HEK293 (cell line): ENCODE results near the gene PNMA1.

Experiments used
- BCL6B ChIP-seq: fragments of 450-650 bp; formaldehyde crosslinking; IDR thresholded peaks from 2 replicates; pipeline ENCODE4 v1.5.1; 2017; ENCODE audit warnings: missing biosample characterization, missing genetic modification characterization
- CTCF ChIP-seq: fragments of 450-650 bp; formaldehyde crosslinking; IDR thresholded peaks from 2 replicates; pipeline ENCODE4 v1.5.1; 2016; ENCODE audit warnings: missing biosample characterization, missing genetic modification characterization
- GLIS2 ChIP-seq: fragments of 450-650 bp; formaldehyde crosslinking; IDR thresholded peaks from 2 replicates; pipeline ENCODE4 v1.5.1; 2016; ENCODE audit warnings: missing biosample characterization, missing genetic modification characterization
- RBAK ChIP-seq: fragments of 450-650 bp; formaldehyde crosslinking; IDR thresholded peaks from 2 replicates; pipeline ENCODE4 v1.5.1; 2016; ENCODE audit warnings: missing biosample characterization, missing genetic modification characterization
- SETDB1 ChIP-seq: IDR thresholded peaks from one replicate; pipeline ENCODE4 v1.6.1; 2017; ENCODE audit warnings: mild to moderate bottlenecking, low read length, moderate library complexity, mixed read lengths; ENCODE audit not compliant: insufficient read length
- SP3 ChIP-seq: fragments of 450-650 bp; formaldehyde crosslinking; IDR thresholded peaks from 2 replicates; pipeline ENCODE4 v1.5.1; 2016; ENCODE audit warnings: missing biosample characterization, missing genetic modification characterization
- ZNF121 ChIP-seq: fragments of 450-650 bp; formaldehyde crosslinking; IDR thresholded peaks from 2 replicates; pipeline ENCODE4 v1.5.1; 2016; ENCODE audit warnings: missing biosample characterization, missing genetic modification characterization
- ZNF416 ChIP-seq: fragments of 450-650 bp; formaldehyde crosslinking; IDR thresholded peaks from 2 replicates; pipeline ENCODE4 v1.5.1; 2016; ENCODE audit warnings: missing biosample characterization, missing genetic modification characterization
- ZNF558 ChIP-seq: fragments of 450-650 bp; formaldehyde crosslinking; IDR thresholded peaks from 2 replicates; pipeline ENCODE4 v1.5.1; 2016; ENCODE audit warnings: missing biosample characterization, missing genetic modification characterization
- ZNF677 ChIP-seq: fragments of 450-650 bp; IDR thresholded peaks from 2 replicates; pipeline ENCODE4 v1.5.0; 2018; ENCODE audit warnings: missing biosample characterization, mild to moderate bottlenecking, missing genetic modification characterization, moderate library complexity

- TF ChIP-seq BCL6B (tag by site-specific recombination) = no peak
- no peak for TF ChIP-seq CTCF (tag by site-specific recombination)
- no peak for TF ChIP-seq ZNF677 (tag by site-specific recombination)
- no peak for TF ChIP-seq ZNF558 (tag by site-specific recombination)
- TF ChIP-seq ZNF121 (tag by site-specific recombination) = no peak
- TF ChIP-seq SETDB1 = no peak
- no peak for TF ChIP-seq ZNF416 (tag by site-specific recombination)
- TF ChIP-seq GLIS2 = no peak
- no peak for TF ChIP-seq SP3
- no peak for TF ChIP-seq RBAK (tag by site-specific recombination)
Measured at GRCh38 chr14:73752297-73752992, 38.3 kb upstream of the PNMA1 start.
